Breast epithelium (tissue), 3 donors: ENCODE measurements around the gene RNF8.

Experiments used
- POLR2A ChIP-seq: fragments of 450-650 bp; IDR thresholded peaks from one replicate; pipeline ENCODE4 v1.6.1; 2016; ENCODE audit warnings: antibody characterized with exemption, mild to moderate bottlenecking, moderate library complexity
- POLR2AphosphoS5 ChIP-seq, 3 donors: sonication (generic); formaldehyde crosslinking; IDR thresholded peaks; one replicate each; pipeline ENCODE4 v1.6.1; 2017; ENCODE audit warnings: antibody characterized with exemption in 3 of 3
- TF ChIP-seq, protein P1 (sequence below), 3 donors: fragments of 450-650 bp; IDR thresholded peaks; one replicate each; pipeline ENCODE4 v1.5.1; 2016 to 2017; ENCODE audit warnings: antibody characterized with exemption in 3 of 3, mild to moderate bottlenecking in 3 of 3, moderate library complexity in 3 of 3

DNA sequence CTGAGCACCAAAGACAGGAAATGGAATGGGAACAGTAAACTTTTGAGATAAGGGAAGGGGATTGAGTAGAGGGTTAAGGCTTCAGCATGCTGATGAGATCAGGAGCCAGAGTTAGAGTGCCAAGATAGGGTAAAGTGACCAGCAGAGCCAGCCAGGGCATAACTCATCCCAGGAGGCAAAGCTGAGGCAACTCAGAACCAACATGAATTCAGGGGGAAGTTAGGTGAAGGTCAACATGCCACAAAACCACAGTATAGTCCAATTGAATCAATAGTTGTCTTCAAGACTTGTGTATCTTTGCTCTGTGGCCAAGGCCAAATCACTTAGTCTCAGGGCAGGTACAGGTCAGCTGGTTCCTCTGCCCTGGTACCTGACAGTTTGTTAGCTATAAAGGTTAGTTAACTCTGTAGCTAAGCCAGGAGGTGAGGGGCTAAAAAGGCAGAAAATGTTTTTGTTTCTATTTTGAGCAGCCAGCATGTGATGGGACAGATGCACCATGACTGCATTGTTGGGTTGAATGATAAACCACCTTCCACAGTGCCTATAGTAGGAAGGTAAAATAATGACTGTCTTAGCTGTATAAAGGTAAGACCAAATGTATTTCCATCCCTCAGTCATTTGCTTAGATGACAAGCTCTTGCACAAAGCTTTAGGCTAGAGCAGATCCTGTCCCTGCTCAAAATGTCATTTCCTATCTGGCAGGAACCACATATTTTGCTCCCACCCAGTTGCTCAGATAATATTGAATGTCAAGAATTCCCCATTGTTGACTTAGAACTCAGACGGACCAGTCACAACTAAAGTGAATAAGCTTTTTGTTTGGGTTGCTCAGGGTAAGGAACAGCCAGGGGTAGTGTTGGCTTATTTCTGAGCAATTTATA lies 15.8 kb downstream of the RNF8 start:
- TF ChIP-seq, protein P1, sequence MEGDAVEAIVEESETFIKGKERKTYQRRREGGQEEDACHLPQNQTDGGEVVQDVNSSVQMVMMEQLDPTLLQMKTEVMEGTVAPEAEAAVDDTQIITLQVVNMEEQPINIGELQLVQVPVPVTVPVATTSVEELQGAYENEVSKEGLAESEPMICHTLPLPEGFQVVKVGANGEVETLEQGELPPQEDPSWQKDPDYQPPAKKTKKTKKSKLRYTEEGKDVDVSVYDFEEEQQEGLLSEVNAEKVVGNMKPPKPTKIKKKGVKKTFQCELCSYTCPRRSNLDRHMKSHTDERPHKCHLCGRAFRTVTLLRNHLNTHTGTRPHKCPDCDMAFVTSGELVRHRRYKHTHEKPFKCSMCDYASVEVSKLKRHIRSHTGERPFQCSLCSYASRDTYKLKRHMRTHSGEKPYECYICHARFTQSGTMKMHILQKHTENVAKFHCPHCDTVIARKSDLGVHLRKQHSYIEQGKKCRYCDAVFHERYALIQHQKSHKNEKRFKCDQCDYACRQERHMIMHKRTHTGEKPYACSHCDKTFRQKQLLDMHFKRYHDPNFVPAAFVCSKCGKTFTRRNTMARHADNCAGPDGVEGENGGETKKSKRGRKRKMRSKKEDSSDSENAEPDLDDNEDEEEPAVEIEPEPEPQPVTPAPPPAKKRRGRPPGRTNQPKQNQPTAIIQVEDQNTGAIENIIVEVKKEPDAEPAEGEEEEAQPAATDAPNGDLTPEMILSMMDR (IDR thresholded peaks at IDR 0.05): no peak
- no peak for TF ChIP-seq POLR2AphosphoS5 (IDR thresholded peaks at IDR 0.05)
- no peak for TF ChIP-seq POLR2A
